ENCODE measurements around the gene NCK2. TPM values are rescaled to one million over a fixed set of nuclear protein-coding genes. Genes with fewer than 3 reads are reported as not detected.

NCK2 gene
- polyA plus RNA-seq, 1 of the 3 experiments (the other 2 are of a cell fraction), result 42.8 TPM

- peaks cover 81% of the 10 kb centered on the region for H3K79me2 ChIP-seq (ENCODE audit: insufficient read depth)
- no peak overlapping the region for H3K27ac ChIP-seq (ENCODE audit: low read depth in 2 of 2, low read length in 1 of 2)
- TF ChIP-seq FOSL2 (IDR thresholded peaks at IDR 0.05; ENCODE audit: borderline replicate concordance, low read depth) (no peak), TEAD4 (IDR thresholded peaks at IDR 0.05; ENCODE audit: borderline replicate concordance, insufficient read depth) (no peak), NRF1 (IDR thresholded peaks at IDR 0.05; ENCODE audit: low read depth, low read length) (no peak), ELF1 (IDR thresholded peaks at IDR 0.05) (no peak)
- H3K9me2 ChIP-seq, result no peaks in the 10 kb centered on the region
- no peaks in the 10 kb centered on the region for H3K27me3 ChIP-seq (ENCODE audit: insufficient read depth)
- DNase-seq, result no peak
- H3K36me3 ChIP-seq (replicated peaks in 1 of 2; ENCODE audit: control insufficient read depth in 1 of 2, insufficient read depth in 2 of 2, low read length in 1 of 2), result peaks cover 8 to 10% of the 10 kb centered on the region in 2 experiments
- no peak overlapping the region for H3K9ac ChIP-seq
- no peaks in the 10 kb centered on the region for H3F3A ChIP-seq (replicated peaks; ENCODE audit: insufficient read depth)
- CTCF ChIA-PET, result interaction anchor here (0.7 to 1.1 kb wide), 2 partner anchors 13 to 1316 kb away, joined by 3 to 4 read pairs; no protein-coding TSS in a partner anchor
- H3K4me3 ChIP-seq (ENCODE audit: low read depth in 2 of 2, low read length in 1 of 2), result no peak overlapping the region
- H3K4me2 ChIP-seq, result no peak overlapping the region
- peaks cover 6 to 10% of the 10 kb centered on the region in 2 experiments; a peak in 3 of 4 replicates for H3K4me1 ChIP-seq (ENCODE audit: control insufficient read depth in 1 of 2, insufficient read depth in 2 of 2, low read depth in 1 of 2, low read length in 1 of 2)
- 91% methylated on average over 4 of the region's 9 CpGs for WGBS (ENCODE audit: low lambda C conversion rate)
- H2AFZ ChIP-seq (ENCODE audit: low read depth), result no peak overlapping the region
- POLR2A ChIA-PET, result no interaction called here
- H3K9me3 ChIP-seq, result no peaks in the 10 kb centered on the region
- H4K20me1 ChIP-seq (ENCODE audit: insufficient read depth), result peaks cover 73% of the 10 kb centered on the region
Measured at GRCh38 chr2:105764059-105764458, 19.3 kb downstream of the NCK2 start.

- Histone ChIP-seq H3K36me3 (replicated peaks in 1 of 2; ENCODE audit: control insufficient read depth in 1 of 2, insufficient read depth in 2 of 2, low read length in 1 of 2) (peaks cover 8 to 10% of the 10 kb centered on the region in 2 experiments), H3K4me3 (ENCODE audit: low read depth in 2 of 2, low read length in 1 of 2) (no peak overlapping the region), H3K9me2 (no peaks in the 10 kb centered on the region), H3K9me3 (no peaks in the 10 kb centered on the region), H3F3A (replicated peaks; ENCODE audit: insufficient read depth) (no peaks in the 10 kb centered on the region), H2AFZ (ENCODE audit: low read depth) (no peak overlapping the region), H3K4me1 (ENCODE audit: control insufficient read depth in 1 of 2, insufficient read depth in 2 of 2, low read depth in 1 of 2, low read length in 1 of 2) (peaks cover 6 to 10% of the 10 kb centered on the region in 2 experiments; a peak in 3 of 4 replicates), H4K20me1 (ENCODE audit: insufficient read depth) (peaks cover 59% of the 10 kb centered on the region), H3K4me2 (no peak overlapping the region), H3K9ac (no peak overlapping the region), H3K27me3 (ENCODE audit: insufficient read depth) (no peaks in the 10 kb centered on the region), H3K27ac (ENCODE audit: low read depth in 2 of 2, low read length in 1 of 2) (no peak overlapping the region), H3K79me2 (ENCODE audit: insufficient read depth) (peaks cover 71% of the 10 kb centered on the region)
- TF ChIP-seq SIN3A (IDR thresholded peaks at IDR 0.05; ENCODE audit: borderline replicate concordance, low read depth, low read length), result no peak
- ChIA-PET CTCF (no interaction called here), POLR2A (no interaction called here)
- WGBS (ENCODE audit: low lambda C conversion rate), result 95% methylated on average over 10 of the region's 10 CpGs
- no peak for DNase-seq
Measured at GRCh38 chr2:105765415-105766299, 20.9 kb downstream of the NCK2 start.

GRCh38 chr2:105766300-105766866 is 21.7 kb downstream of the NCK2 start:
- POLR2A ChIA-PET, result no interaction called here
- CTCF ChIA-PET, result no interaction called here
- peaks cover 70% of the 10 kb centered on the region for H3K79me2 ChIP-seq (ENCODE audit: insufficient read depth)

More at GRCh38 chr2:105766300-105766866, 21.7 kb downstream of the NCK2 start:
- Histone ChIP-seq H3K9ac (no peak overlapping the region), H3F3A (replicated peaks; ENCODE audit: insufficient read depth) (no peaks in the 10 kb centered on the region), H3K27ac (ENCODE audit: low read depth in 2 of 2, low read length in 1 of 2) (no peak overlapping the region), H3K9me3 (no peaks in the 10 kb centered on the region), H3K4me2 (no peak overlapping the region), H3K9me2 (no peaks in the 10 kb centered on the region), H3K4me1 (ENCODE audit: control insufficient read depth in 1 of 2, insufficient read depth in 2 of 2, low read depth in 1 of 2, low read length in 1 of 2) (peaks cover 6 to 10% of the 10 kb centered on the region in 2 experiments; a peak in 3 of 4 replicates), H3K36me3 (replicated peaks in 1 of 2; ENCODE audit: control insufficient read depth in 1 of 2, insufficient read depth in 2 of 2, low read length in 1 of 2) (peaks cover 8 to 10% of the 10 kb centered on the region in 2 experiments), H2AFZ (ENCODE audit: low read depth) (no peak overlapping the region), H3K4me3 (ENCODE audit: low read depth in 2 of 2, low read length in 1 of 2) (no peak overlapping the region), H4K20me1 (ENCODE audit: insufficient read depth) (peaks cover 52% of the 10 kb centered on the region), H3K27me3 (ENCODE audit: insufficient read depth) (no peaks in the 10 kb centered on the region)
- DNase-seq, result no peak
- TF ChIP-seq RCOR1 (IDR thresholded peaks at IDR 0.05; ENCODE audit: low read length), result no peak
- no peak for TF ChIP-seq RXRA (IDR thresholded peaks at IDR 0.05; ENCODE audit: borderline replicate concordance, low read depth)
- no peak for TF ChIP-seq TEAD4 (IDR thresholded peaks at IDR 0.05; ENCODE audit: borderline replicate concordance, insufficient read depth)
- TF ChIP-seq MXI1 (IDR thresholded peaks at IDR 0.05; ENCODE audit: low read depth, low read length), result no peak
- TF ChIP-seq MAX (IDR thresholded peaks at IDR 0.05; ENCODE audit: low read depth), result no peak
- TF ChIP-seq TCF12 (IDR thresholded peaks at IDR 0.05), result no peak
- no peak for TF ChIP-seq YY1 (IDR thresholded peaks at IDR 0.05; ENCODE audit: low read depth)
- TF ChIP-seq USF2 (IDR thresholded peaks at IDR 0.05; ENCODE audit: borderline replicate concordance, low read depth, low read length), result no peak
- no peak for TF ChIP-seq FOXM1 (IDR thresholded peaks at IDR 0.05; ENCODE audit: low read depth)
- TF ChIP-seq IRF3 (IDR thresholded peaks at IDR 0.05; ENCODE audit: low read depth, low read length), result no peak
- TF ChIP-seq ELF1 (IDR thresholded peaks at IDR 0.05), result no peak
- TF ChIP-seq SIN3A (IDR thresholded peaks at IDR 0.05; ENCODE audit: borderline replicate concordance, low read depth, low read length), result no peak
- WGBS (ENCODE audit: low lambda C conversion rate), result 91% methylated on average over 7 of the region's 7 CpGs

Measured in SK-N-SH (cell line).